AG20443 (cell line): Measurements from ENCODE around the gene MAMDC2.

Source experiments
- DNase-seq: peaks from one replicate; pipeline ENCODE4 v3.0.0; 2012; ENCODE audit warnings: low spot score, mixed read lengths

MAMDC2 gene, protein sequence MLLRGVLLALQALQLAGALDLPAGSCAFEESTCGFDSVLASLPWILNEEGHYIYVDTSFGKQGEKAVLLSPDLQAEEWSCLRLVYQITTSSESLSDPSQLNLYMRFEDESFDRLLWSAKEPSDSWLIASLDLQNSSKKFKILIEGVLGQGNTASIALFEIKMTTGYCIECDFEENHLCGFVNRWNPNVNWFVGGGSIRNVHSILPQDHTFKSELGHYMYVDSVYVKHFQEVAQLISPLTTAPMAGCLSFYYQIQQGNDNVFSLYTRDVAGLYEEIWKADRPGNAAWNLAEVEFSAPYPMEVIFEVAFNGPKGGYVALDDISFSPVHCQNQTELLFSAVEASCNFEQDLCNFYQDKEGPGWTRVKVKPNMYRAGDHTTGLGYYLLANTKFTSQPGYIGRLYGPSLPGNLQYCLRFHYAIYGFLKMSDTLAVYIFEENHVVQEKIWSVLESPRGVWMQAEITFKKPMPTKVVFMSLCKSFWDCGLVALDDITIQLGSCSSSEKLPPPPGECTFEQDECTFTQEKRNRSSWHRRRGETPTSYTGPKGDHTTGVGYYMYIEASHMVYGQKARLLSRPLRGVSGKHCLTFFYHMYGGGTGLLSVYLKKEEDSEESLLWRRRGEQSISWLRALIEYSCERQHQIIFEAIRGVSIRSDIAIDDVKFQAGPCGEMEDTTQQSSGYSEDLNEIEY

DNA sequence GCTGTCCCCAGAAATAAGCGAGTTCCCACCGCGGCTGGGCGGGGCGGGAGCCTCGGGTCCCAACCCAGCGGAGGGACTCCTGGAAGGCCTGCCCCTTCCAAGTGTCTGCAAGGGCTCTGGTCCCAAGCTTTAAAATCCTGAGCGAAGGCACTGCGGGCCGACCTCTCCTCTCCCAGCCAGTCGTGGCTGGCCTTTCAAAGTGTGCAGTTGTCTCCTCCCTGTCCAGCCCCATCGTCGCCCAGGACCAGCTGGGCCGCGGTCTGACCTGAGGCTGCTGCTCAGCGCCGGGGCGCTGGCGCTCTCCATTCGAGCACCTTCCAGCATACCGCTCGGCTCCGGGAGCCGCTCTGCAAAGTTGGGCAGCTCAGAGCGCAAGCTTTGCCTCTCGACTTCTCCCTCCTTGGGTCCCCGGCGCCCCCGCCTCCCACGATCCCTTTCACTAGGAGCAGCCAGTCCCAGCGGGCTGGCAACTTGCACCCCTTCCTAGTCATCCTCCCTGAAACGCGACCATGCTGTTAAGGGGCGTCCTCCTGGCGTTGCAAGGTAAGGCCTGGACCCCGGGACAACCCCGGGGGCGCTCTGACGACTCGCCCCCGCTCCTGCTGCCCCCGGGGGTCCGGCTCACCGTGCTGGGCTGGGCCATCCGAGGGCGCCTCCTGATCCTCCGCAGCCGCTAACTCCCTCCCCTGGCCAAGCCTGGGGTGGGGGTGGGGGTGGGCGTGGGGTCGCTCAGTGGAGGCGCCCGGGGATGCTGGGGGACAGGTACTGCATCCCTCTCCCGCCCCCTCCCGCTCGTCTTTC, at the start of gene MAMDC2:
MAMDC2 (plus strand) TSS at position 160 of the 801 bp plus-strand sequence; CDS start at position 510, 350 bp downstream.
- DNase-seq = peak; percentile 71

DNA sequence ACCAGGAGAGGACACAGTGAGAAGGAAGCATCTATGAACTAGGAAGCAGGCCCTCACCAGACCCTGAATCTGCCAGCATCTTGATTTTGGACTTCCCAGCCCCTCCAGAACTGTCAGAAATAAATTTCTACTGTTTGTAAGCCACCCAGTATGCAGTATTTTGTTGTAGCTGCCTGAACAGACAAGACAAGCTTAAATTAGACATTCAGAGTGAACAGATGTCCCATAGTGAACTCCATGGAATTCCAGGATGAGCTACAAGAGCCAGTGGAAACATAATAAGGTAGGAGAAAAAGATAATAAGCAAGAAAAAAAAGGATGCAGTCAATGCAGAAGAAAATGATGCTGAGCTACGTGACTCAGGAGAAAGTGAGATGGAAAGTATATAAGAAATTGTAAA, 47.8 kb upstream of the MAMDC2 start:
- DNase-seq = no peak

DNA sequence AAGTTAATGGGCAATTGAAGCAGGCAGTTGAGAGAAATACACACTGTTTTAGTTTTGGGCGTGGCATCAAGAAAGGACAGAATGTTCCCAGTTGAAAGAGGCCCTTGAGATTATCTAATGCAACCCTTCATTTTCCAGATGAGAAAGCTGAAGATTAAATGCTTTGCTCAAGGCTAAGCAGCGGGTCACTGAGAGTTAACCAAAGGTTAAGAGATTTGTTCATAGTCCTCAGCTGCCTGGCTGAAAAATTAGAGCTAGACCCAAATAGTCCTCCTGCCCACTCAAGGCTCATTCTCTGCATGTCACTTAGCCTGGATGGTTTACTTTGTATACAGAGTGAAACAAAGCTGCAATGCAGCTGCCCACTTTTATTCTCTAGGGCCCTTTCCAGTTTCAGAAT, 46.7 kb upstream of the MAMDC2 start:
- DNase-seq = no peak

DNA sequence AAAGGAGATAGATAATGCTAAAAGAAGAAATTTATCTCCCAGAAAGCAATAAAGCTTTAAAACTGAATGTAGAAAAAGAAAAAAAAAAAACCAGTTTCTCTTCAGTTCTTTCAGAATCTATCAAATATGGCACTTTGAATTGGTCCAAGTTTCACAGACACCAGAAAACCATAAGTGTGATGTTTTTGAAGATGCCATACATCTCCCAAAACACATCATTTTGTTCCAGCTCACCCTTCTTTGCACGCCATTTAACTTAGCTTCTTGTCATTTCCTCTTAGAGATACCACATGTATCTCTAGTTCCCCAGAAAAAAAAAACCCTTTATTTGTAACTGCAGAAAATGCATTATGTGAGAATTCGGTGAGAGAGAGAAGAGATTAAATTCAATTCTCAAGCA, 46.1 kb upstream of the MAMDC2 start:
- no peak for DNase-seq

DNA sequence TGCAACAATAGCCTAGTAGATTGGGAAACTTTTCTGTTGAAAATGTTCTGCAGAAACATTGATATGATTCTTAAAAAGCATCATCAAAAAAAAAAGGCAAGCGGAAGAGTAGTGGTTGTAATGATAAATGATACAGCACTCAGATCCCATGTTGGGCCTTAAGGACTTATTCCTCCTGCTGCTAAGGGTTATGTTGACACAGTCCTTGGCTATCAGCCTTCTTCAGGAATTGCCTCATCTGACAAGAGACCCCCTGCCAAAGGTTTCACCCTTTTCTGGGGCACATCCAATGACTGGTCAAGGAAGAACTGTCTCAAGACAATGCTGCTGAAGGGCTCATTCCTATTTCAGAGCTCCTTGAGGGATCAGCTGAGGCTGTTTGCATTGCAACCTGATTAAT, 44.3 kb upstream of the MAMDC2 start:
- no peak for DNase-seq

DNA sequence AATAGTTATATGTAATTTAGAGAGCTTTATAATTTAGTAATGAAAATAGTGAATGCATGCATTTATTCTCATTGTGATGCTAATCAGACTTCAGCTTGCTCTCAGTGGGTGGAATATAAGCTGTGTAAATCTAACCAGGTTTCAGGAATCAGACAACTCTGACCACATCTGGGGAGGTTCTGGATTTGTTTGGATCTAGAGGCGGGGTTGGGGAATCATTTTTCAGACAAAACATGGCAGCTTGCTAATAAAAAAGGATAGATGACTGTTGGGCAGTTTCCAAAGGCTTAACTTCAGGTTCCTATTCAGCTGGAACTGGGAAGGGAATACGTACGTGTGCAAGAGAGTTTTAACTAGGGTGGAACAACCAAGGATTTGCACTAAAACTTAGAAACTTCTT, 43.2 kb upstream of the MAMDC2 start:
- no peak for DNase-seq

DNA sequence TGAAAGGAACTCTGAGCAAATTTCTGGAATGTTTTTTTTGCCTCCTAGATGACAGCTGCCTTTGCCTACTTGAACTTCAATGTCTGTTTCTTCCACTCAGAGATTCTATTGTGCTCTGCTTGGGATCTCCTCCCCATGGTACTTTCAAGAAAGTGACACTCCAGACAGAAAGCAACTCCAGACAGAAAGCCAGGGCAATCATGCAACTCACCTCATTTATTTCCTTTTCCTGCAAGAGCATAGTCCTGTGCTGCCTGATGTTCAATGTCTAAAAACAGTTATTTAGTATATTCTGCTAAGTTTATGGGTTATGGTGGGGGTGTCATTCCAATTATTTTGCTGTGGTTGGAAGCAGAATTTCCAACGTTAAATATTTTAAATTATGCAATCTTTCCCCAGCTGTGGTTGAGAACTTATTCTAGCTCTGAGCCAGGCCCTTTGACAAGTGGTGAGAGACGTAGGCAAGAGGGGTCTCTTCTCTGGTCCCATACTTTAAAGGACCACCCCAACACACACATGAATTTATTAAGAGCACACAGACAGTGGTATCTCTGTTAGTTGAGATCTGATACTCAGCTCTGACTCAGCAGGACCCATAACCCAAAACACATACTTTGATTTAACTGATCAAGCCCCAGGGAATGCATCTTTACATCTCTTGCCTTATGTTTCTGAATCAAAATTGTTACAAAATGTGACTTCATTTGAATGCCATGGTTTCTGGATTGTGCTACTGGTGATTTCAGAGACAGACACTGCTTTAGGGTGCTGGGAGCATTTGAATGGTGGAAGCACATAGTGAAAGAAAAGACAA, 39.5 kb upstream of the MAMDC2 start:
- no peak for DNase-seq

DNA sequence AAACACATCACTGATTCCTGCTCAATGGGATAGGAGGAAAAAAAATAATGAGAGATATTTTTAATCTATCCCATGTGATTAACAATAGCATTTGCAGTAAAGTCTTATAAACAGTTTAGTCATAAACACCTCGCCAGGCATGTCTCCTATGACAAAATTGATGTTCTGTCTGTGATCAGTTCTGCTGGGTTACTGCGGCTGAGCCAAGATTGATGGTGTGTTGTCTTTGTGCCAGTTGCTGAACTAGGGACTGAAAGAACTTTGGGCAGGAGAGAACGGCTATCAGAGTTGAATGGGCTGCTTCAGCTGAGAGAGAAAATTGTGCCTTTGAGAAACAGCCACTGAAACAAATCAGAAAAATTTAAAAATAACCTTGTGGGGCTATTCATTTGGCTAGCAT, 37.3 kb upstream of the MAMDC2 start:
- DNase-seq = no peak

DNA sequence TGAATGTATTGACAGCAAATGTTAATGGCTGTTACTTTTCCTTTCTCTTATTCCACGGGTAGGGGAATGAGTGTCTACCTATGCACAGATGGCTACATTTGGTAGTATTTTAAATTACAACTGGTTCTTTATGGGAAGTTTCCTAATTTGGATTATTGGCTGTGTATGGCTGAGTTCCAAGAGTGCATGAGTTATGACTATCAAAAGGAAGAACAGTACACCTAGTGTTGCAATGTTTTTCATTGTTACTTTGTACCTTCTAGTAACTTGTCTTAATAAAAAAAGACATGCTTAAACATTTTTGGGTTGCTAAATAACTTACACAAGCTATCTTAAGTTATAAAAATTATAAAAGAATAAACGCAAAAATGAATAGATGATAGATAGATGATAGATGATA, 35.8 kb upstream of the MAMDC2 start:
- no peak for DNase-seq

DNA sequence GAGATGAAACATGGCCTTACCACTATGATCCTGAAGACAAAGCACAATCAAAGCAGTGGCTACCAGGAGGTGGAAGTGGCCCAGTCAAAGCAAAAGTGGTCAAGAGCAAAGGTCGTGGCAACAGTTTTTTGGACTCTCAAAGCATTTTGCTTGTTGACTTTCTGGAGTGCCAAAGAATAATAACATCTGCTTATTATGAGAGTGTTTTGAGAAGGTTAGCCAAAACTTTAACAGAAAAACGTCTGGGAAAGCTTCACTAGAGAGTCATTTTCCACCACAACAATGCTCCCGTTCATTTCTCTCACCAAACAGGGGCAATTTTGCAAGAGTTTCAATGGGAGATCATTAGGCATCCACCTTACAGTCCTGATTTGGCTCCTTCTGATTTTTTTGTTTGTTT, 33.6 kb upstream of the MAMDC2 start:
- no peak for DNase-seq

DNA sequence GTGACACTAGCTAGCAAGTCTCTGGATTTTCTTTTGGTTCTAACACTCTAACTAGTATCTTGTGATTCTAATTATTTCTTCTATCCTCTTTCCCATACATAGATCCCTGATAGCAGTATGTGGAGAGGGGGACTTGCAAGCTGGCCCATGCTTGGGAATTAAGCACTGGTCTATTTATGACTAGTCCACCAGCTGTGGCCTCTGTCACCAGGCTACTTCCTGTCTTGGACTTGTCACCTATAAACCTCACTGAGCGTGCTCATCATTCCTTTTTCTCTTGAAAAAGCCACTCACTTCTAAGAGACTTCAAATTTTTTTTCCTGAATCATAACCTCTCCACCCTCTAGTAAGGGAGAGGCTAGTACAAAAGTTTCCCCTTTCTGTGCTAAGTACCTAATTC, 32.3 kb upstream of the MAMDC2 start:
- no peak for DNase-seq

DNA sequence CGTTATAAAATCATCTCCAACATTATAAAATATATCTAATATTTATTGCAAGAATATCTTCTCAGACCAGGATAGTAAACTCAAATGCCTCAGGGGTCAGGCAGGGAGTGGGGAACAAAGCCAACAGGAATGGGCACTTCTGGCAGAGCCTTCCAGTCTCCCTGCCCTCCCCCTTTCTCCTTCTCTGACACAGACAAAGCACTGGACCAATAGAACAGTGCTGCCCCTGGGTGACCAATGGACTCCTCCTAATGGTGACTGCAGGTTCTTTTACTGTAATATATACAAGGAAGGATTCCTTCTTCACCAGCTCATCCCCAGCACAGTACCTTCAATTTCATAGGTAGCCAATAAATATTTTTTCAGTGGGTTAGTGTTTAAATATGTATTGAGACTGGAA, 31.1 kb upstream of the MAMDC2 start:
- no peak for DNase-seq

DNA sequence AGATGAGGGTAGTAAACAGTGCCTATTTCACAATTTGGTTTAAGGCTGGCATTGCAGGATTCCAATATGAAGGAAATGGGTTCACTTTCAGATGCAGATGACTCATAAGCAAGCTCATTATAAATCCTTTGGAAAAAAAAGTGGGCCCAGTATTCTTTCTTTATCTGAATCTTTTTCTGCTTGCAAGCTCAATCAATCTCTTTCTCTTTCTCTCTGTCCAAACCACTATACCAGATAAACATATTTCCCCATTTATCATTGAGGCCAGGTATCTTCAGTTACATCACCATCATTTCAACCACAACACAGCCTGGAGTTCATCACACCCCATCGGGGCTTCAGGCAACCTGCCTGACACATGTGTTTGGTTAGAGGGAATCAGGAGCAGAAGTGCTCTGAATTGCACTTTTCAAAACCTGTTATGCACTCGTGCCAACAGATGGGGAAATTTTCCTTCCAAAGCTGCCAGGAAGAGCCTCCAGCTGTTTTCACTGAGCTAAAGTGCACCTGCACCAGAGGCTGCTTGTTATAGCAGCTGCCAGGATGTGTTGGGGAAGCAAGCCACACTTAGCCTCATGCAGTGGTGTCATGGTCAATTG, 30.0 kb upstream of the MAMDC2 start:
- no peak for DNase-seq

DNA sequence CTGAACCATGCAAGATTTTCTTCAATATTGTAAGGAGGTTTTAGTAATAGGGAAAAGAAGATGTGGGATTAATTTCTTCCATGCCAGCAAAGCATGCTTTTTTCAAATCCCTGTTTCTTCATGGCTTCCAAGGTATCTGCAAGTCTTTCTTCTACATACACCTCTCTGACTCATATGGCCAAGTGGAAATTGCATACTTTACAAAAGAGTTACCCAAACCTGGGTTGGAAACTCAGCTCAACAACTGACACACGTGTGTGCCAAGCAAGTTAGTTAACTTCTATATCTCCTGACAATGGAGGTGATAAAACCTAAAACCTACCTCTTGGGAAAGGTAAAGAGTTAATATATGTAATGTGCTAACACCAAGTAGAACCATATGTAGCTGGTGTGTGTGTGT, 28.5 kb upstream of the MAMDC2 start:
- DNase-seq = no peak

DNA sequence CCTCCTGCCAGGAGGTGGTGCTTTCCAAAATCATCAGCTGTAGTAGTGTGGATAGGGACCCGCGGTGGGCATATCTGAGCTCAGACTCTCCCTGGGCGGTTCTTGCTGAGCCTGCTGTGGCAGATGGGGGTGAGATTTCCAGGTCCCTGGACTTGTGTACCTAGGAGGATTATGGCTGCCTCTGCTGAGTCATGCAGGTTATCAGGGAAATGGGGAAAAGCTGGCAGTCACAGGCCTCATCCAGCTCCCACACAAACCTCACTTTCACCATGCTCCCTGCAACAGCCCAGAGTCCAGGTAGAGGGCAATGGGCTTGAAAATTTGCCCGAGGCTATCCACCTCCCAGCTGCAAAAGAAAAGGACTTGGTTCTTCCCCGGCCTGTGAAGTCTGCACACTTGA, 23.4 kb upstream of the MAMDC2 start:
- DNase-seq = no peak

DNA sequence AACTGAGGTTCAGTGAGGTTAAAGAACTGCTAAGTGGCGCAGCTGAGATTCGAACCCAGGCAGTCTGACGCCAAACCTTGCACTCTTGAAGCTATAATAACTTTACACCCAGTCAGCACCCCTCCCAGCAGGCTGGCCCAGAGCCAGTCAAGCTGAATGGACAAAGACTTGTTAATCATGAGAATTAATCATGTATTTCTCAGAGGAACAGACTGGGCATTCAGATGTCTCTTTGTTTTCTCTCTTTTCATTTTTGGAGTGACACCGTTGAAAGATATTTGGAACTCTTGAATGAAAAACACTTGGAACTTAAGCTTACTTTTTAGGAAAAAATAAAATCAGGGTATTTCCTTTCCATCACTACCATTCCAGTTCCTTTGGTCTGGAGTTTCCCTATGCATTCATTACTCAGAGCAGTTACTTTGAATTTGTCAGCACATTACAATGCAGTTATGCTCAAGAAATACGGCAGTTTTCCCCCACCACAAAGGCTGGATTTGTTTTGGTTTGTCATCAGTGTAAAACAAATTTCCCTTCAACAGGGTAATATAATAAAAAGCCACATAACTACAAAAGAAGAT, 22.6 kb upstream of the MAMDC2 start:
- peak; percentile 63 for DNase-seq

DNA sequence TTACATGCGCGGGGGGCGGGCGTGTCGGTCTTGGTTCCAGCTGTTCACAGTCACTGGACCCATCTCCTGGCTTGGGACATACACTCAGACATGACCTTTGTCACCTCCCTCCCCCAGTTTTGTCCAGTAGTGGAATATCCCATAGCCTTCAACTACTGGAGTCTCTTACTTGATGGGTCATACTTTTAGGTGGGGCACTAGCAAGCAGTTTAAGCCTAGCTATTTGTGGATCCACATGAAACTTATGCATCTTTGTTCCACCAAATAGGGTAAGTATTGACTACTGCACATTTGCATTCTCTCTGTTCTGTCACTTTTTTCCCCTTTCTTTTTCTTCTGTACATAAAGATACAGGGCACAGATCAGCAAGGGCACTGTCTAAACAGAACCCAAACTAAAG, 15.4 kb upstream of the MAMDC2 start:
- no peak for DNase-seq

DNA sequence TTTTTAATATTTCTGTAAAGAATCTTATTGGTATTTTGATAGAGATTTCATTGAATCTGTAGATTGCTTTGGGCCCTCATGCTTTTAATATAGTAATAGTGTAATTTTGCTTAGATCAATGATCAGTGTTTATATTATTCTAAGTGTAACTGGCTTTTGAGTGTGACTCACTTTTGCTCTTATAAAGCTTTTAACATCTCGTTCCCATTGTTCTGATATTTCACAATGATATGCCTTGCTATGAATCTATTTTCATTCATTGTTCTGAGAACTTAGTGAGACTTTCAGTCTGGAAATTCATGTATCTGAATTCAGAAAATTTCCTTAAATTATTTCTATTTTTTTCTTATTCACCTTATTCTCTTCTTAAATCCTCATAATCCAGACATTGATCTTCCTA, 13.5 kb upstream of the MAMDC2 start:
- no peak for DNase-seq

DNA sequence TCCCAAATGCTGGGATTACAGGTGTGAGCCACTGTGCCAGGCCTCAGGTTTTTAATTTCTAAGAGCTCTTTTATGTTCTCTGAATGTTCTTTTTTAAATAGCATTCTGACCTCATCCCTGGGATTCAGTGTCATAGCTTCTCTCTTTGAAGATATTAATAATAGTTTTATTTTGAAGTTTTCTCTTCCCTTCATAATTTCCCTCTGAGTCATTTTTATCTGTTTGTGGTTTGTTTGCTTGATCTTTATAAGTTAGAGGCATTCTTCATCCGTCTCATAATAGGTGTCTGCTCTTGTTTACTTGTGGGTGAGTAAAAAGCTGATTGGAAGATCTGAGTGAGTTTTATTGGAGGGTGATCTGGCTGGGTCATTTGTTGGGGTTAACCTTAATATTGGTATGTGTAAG, 12.5 kb upstream of the MAMDC2 start:
- DNase-seq = no peak

DNA sequence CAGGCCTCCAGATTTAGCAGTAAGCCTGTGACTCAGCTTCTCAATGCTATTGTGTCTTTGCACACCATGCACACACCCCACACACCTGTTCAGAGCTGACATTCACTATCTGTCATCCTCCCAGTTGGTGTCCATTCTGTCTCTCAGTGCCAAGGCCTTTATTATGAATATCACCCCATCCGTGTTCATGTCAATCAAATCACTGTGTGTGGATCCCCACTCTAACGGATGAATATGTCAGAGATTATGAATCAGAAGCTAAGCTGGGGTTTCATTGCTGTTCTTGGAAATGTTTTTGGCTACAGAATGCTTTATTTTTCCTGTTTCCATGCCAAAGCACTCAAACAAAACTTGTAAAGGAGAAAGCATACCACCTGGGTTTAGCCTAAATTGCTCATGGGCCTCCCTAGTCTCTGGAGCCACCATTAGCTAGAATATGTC, 9.4 kb upstream of the MAMDC2 start:
- DNase-seq = no peak

DNA sequence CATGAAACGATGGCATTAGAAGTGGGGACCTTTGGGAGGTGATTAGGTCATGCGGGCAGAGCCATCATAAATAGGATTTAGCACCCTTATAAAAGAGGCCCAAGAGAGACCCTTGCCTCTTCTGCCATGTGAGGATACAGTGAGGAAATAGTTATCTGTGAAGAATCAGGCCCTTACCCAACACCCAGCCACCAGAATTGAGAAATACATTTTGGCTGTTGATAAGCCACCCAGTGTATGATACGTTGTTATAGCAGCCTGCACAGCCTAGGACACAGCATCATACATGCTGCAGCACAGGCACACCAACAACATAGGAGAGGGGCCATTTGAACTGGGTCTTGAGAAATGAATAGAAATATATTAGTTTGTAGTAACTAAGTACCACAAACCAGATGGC, 8.0 kb upstream of the MAMDC2 start:
- DNase-seq = no peak
